Aorta (tissue), 5 donors: ENCODE measurements around the gene SH2D5. TPM values are rescaled to one million over a fixed set of nuclear protein-coding genes. Genes with fewer than 3 reads are reported as not detected.
A peak's percentile ranks its signal among the peaks of the same experiment; 100 is the strongest.

Experiments
- ATAC-seq: fragments of 200-7000 bp; cut with Tn5 transposase; one replicate; pipeline ENCODE4 v1.9.1; 2022; ENCODE audit warnings: moderate library complexity; ENCODE audit not compliant: low FRiP score
- DNase-seq, 2 donors: peaks; one replicate each; pipeline ENCODE4 v3.0.0-alpha.2; 2020
- H3K27ac ChIP-seq, 2 donors: one replicate each; pipeline ENCODE4 v1.5.1; 2013; ENCODE audit warnings: low read length in 2 of 2, mild to moderate bottlenecking in 2 of 2, moderate library complexity in 2 of 2, control low read depth in 1 of 2, inconsistent platforms in 1 of 2, low read depth in 1 of 2
- H3K27me3 ChIP-seq, 2 donors: one replicate each; pipeline ENCODE4 v1.6.1; 2013; ENCODE audit warnings: control low read depth in 1 of 2, low read length in 1 of 2, mild to moderate bottlenecking in 1 of 2, moderate library complexity in 1 of 2; ENCODE audit not compliant: insufficient read depth in 2 of 2, control insufficient read depth in 1 of 2
- H3K36me3 ChIP-seq, 2 donors: one replicate each; pipeline ENCODE4 v1.6.1; 2013; ENCODE audit warnings: control low read depth in 1 of 2, low read length in 1 of 2, mild to moderate bottlenecking in 1 of 2; ENCODE audit not compliant: insufficient read depth in 2 of 2, control insufficient read depth in 1 of 2
- H3K4me1 ChIP-seq, 2 donors: one replicate each; pipeline ENCODE4 v1.6.1; 2013; ENCODE audit warnings: low read length in 2 of 2, control low read depth in 1 of 2, mild to moderate bottlenecking in 1 of 2, moderate library complexity in 1 of 2; ENCODE audit not compliant: insufficient read depth in 2 of 2, control insufficient read depth in 1 of 2
- H3K4me3 ChIP-seq, 2 donors: one replicate each; pipeline ENCODE4 v1.5.1; 2013; ENCODE audit warnings: low read length in 2 of 2, control low read depth in 1 of 2, mild to moderate bottlenecking in 1 of 2
- H3K9me3 ChIP-seq: one replicate; pipeline ENCODE4 v1.6.1; 2013; ENCODE audit warnings: mild to moderate bottlenecking, low read length; ENCODE audit not compliant: control insufficient read depth
- WGBS, 2 donors: extraction: QIAGEN DNeasy Blood & Tissue Kit; methylation state at CpG; one replicate each; pipeline ENCODE4 v1.1.7; 2013; 5-methylcytosine and 5-hydroxymethylcytosine counted together
- intact Hi-C, 2 donors: fragments of 100-400 bp; cut with DNase I; formaldehyde crosslinking; loops; one replicate each; pipeline versions ENCODE4 v1.14.2 to v1.15.0; 2022
- polyA plus RNA-seq, 2 donors: library from polyadenylated mRNA; stranded (reverse); fragments of 200-250 nt; gene quantifications; one replicate each; pipeline ENCODE4 v1.2.3, GENCODE V29; 2013
- total RNA-seq, 2 donors: library from RNA; stranded (reverse); fragmentation: NEBNext Ultra II Directional; extraction: Animal tissue kit (Norgen Biotek cat#: 25700); gene quantifications; one replicate each; pipeline ENCODE4 v1.2.1, GENCODE V29; 2021
- donor health status: healthy with polysubstance abuse.
- donor health status: Bipolar disorder and iron deficiency.
- donor health status: DM: no; HTN: no; CAD: no.
- donor health status: DM: no; HTN: no; CAD: no.
- donor health status: DM: yes; HTN: yes; CAD: no.

SH2D5 gene
- total and polyA plus RNA-seq, 4 donors, result 0.13 to 0.39 (median 0.26) TPM; not detected in 1

- ATAC-seq (no peak), DNase-seq (peak in 1 of 2 donors; percentile 64)
- 57 to 65% methylated on average over 4 of the region's 4 CpGs for WGBS, 2 donors
- no peak overlapping the region for H3K27ac ChIP-seq
- H3K36me3 ChIP-seq, result no peaks in the 10 kb centered on the region
- no peaks in the 10 kb centered on the region for H3K4me1 ChIP-seq
- H3K4me3 ChIP-seq, result no peak overlapping the region
- H3K27me3 ChIP-seq, result no peaks in the 10 kb centered on the region
- intact Hi-C loops, result loop anchor here in 1 of 2 donors (5.0 kb wide), 1 partner anchor 57 kb away; the partner anchor contains the start of gene HP1BP3
- no peaks in the 10 kb centered on the region for H3K9me3 ChIP-seq
These were observed 1.8 kb downstream of the SH2D5 start for GRCh38 chr1:20730690-20731056.

DNA sequence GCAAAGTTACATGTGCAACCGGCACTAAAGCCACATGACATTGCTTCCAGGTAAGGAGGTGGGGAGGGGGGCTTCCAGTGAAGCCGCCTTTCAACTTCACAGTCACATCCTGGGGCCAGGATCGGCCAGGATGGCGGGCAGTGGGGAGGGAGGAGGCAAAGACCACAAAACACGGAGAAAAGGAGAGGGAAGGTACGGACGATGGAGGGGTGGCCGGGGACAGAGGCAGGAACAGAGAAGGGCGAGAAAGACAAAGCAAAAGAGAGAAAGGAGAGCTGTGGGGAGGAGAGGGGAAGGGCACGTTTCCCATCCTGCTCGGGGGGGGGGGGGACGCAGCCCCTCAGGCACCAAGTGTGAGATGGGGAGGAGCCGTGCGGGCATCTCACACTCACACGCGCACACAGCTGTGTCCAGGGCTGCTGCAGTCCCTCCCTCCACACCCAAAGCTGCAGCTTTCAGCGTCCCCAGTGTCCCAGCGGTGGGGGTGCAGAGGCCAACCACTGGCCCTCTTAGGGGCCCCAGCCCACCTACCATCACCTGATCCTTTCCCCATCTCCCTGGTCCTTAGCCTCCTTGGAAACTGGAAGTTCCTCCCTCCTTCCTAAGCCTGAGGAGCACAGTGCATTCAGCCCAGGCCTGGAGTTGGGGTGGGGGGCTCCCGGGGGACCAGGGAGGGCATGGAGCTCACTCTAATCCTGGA lies 2.4 kb downstream of the SH2D5 start:
- no peaks in the 10 kb centered on the region for H3K36me3 ChIP-seq
- H3K4me1 ChIP-seq, result no peaks in the 10 kb centered on the region

GRCh38 chr1:20729155-20729931 lies 3.2 kb downstream of the SH2D5 start:
- no peaks in the 10 kb centered on the region for H3K27me3 ChIP-seq
- no peak overlapping the region for H3K4me3 ChIP-seq
- H3K9me3 ChIP-seq, result no peaks in the 10 kb centered on the region
- no peaks in the 10 kb centered on the region for H3K36me3 ChIP-seq
- no peak for ATAC-seq
- H3K27ac ChIP-seq, result no peak overlapping the region
- intact Hi-C loops, result no loop called here
- H3K4me1 ChIP-seq, result no peaks in the 10 kb centered on the region
- 41 to 43% methylated on average over 13 to 14 of the region's 14 CpGs for WGBS, 2 donors
- DNase-seq, result peak in 1 of 2 donors; percentile 75

More for the DNA sequence above, 2.4 kb downstream of the SH2D5 start:
- no peaks in the 10 kb centered on the region for H3K9me3 ChIP-seq
- no peak overlapping the region for H3K4me3 ChIP-seq
- ATAC-seq (no peak), DNase-seq (peak in 1 of 2 donors; percentile 67)
- H3K27me3 ChIP-seq, result no peaks in the 10 kb centered on the region
- intact Hi-C loops, result loop anchor here in 1 of 2 donors (5.0 kb wide), 1 partner anchor 57 kb away; the partner anchor contains the start of gene HP1BP3
- H3K27ac ChIP-seq, result no peak overlapping the region
- WGBS, 2 donors, result 10 to 16% methylated on average over 18 to 19 of the region's 19 CpGs

DNA sequence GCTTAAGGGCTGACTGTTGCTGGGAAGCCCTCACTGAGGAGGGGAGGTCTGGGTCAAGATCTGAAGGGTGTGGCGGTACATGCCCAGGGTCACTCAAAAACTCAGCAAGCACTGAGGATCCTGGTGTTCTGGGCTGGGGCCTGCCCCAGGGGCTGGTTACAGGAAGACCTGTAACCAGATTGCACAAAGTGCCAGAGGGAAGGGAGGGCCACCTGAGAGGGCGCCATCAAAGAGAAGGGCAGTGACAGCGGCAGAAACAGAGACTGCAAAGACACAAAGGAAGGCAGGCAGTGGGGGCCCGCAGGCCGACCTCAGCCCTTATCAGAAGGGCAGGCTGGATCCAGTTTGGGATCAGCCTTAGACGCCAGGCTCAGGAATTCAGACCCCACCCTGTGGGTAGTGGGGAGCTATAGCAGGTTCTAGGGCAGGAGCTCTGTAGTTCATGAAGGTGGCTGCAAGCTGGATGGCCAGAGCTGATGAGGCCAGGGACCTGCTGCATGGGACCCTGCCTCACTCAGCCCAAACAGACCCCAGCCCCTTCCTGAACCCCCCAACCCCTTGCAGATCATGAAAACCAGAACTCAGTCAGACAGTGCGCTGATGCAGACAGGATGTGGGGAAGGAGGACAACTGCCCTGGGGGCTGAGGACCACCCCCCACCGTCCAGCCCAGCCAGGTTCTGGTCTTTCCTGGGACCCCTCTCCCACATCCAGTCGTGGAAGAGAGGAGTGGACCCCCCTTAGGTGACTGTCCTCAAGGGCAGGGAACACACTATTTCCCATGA lies 3.9 kb downstream of the SH2D5 start:
- 68 to 70% methylated on average over 9 of the region's 9 CpGs for WGBS, 2 donors
- peak in 1 of 2 donors; percentile 40 for DNase-seq

DNA sequence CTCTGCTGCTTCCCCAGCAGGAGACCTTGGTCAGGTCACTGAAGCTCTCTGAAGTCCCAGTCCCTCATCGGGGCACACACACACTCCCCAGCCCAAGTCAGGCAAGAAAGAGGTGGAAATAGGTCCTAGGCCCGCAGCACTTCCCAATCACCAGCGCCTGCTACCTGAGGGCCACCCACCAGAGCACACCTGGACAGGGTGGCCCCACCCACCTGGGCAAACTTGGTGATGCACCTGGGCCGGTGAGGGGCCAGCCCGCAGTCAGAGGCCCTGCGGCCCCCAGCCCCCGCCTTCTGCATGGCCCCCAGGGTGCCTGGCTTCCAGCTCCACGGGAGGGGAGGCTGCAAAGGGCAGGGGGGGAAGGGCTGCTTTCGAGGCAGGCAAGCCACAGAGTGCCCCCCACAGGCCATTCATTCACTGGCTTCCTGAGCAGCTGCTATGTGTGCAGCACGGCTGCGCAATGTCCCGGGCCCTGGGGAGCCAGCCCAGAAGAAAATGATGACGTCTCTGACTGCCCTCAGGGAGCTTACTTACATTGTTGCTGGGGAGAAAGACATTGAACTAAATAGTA lies 4.7 kb downstream of the SH2D5 start:
- H3K27ac ChIP-seq, result no peak overlapping the region
- H3K27me3 ChIP-seq, result no peaks in the 10 kb centered on the region
- no peak for ATAC-seq
- no peaks in the 10 kb centered on the region for H3K36me3 ChIP-seq
- H3K4me1 ChIP-seq, result no peaks in the 10 kb centered on the region
- 42 to 44% methylated on average over 13 of the region's 13 CpGs for WGBS, 2 donors
- H3K4me3 ChIP-seq, result no peak overlapping the region
- intact Hi-C loops, result no loop called here
- H3K9me3 ChIP-seq, result no peaks in the 10 kb centered on the region
- DNase-seq, result peak in 1 of 2 donors; percentile 74

More for the DNA sequence above, 3.9 kb downstream of the SH2D5 start:
- Histone ChIP-seq H3K4me3 (no peak overlapping the region), H3K36me3 (no peaks in the 10 kb centered on the region), H3K27me3 (no peaks in the 10 kb centered on the region), H3K4me1 (no peaks in the 10 kb centered on the region), H3K9me3 (no peaks in the 10 kb centered on the region), H3K27ac (no peak overlapping the region)
- no peak for ATAC-seq
- intact Hi-C loops, result no loop called here

- no peaks in the 10 kb centered on the region for H3K9me3 ChIP-seq
- no peaks in the 10 kb centered on the region for H3K4me1 ChIP-seq
- H3K27me3 ChIP-seq, result no peaks in the 10 kb centered on the region
- no peaks in the 10 kb centered on the region for H3K36me3 ChIP-seq
- peak in 1 of 2 donors; percentile 51 for DNase-seq
- intact Hi-C loops, result no loop called here
- no peak overlapping the region for H3K4me3 ChIP-seq
- ATAC-seq, result no peak
- no peak overlapping the region for H3K27ac ChIP-seq
- WGBS, 2 donors, result 92 to 93% methylated on average over 17 of the region's 17 CpGs
These were observed 5.4 kb downstream of the SH2D5 start for GRCh38 chr1:20726932-20727745.

- Histone ChIP-seq H3K9me3 (no peaks in the 10 kb centered on the region), H3K4me1 (no peaks in the 10 kb centered on the region), H3K4me3 (no peak overlapping the region), H3K27ac (no peak overlapping the region), H3K27me3 (no peaks in the 10 kb centered on the region), H3K36me3 (no peaks in the 10 kb centered on the region)
- WGBS, 2 donors, result 92 to 94% methylated on average over 25 of the region's 25 CpGs
- DNase-seq (peak in 1 of 2 donors; percentile 73), ATAC-seq (no peak)
- intact Hi-C loops, result no loop called here
These were observed 6.2 kb downstream of the SH2D5 start for GRCh38 chr1:20726118-20726911.
